Adrenal gland (tissue), 5 donors: ENCODE results near the gene RIPOR2.

Experiments
- CTCF ChIP-seq, 6 experiments: fragments of 450-650 bp in 4 of 6; fragments of 200-600 bp in 2 of 6; sonication (generic) in 1 of 6; IDR thresholded peaks; 1 replicate in 5 of 6; 2 replicates in 1 of 6; pipeline versions ENCODE4 v1.5.1 to v1.8.0; 2016 to 2021; ENCODE audit warnings: antibody characterized with exemption in 6 of 6, mild to moderate bottlenecking in 2 of 6, moderate library complexity in 1 of 6
- POLR2A ChIP-seq, 2 donors: fragments of 450-650 bp; IDR thresholded peaks; one replicate each; pipeline ENCODE4 v1.6.1; 2017; ENCODE audit warnings: antibody characterized with exemption in 2 of 2, mild to moderate bottlenecking in 2 of 2, moderate library complexity in 1 of 2
- donor health status: DM: no; HTN: no; CAD: no.

- TF ChIP-seq CTCF (IDR thresholded peaks at IDR 0.05) (no peak), POLR2A (IDR thresholded peaks at IDR 0.05) (no peak)
Measured at GRCh38 chr6:24832794-24833193, 103.0 kb downstream of the RIPOR2 start.
